Lower leg skin (tissue), 4 donors: ENCODE measurements around the gene ZNF441. TPM values are rescaled to one million over a fixed set of nuclear protein-coding genes. Genes with fewer than 3 reads are reported as not detected.
A peak's percentile ranks its signal among the peaks of the same experiment; 100 is the strongest.

ENCODE experiments used
- DNase-seq, 2 donors: peaks; one replicate each; pipeline ENCODE4 v3.0.0-alpha.2; 2019; ENCODE audit warnings: low spot score in 2 of 2
- H3K4me3 ChIP-seq: fragments of 200-600 bp; sonication (generic); 2 replicates; pipeline ENCODE4 v1.5.1; 2017; ENCODE audit warnings: mild to moderate bottlenecking, low read depth; ENCODE audit not compliant: poor library complexity, severe bottlenecking
- CTCF ChIP-seq, 3 donors: fragments of 450-650 bp; IDR thresholded peaks; one replicate each; pipeline ENCODE4 v1.5.1; 2016; ENCODE audit warnings: antibody characterized with exemption in 3 of 3, mild to moderate bottlenecking in 3 of 3, moderate library complexity in 2 of 3
- POLR2A ChIP-seq, 2 donors: fragments of 450-650 bp; IDR thresholded peaks; one replicate each; pipeline ENCODE4 v1.6.1; 2016 to 2017; ENCODE audit warnings: antibody characterized with exemption in 2 of 2, mild to moderate bottlenecking in 1 of 2, moderate library complexity in 1 of 2
- WGBS, 2 donors: methylation state at CpG; one replicate each; pipeline ENCODE4 v1.1.5; 2018; 5-methylcytosine and 5-hydroxymethylcytosine counted together
- intact Hi-C: fragments of 100-400 bp; cut with DNase I; formaldehyde crosslinking; loops from one replicate; pipeline ENCODE4 v1.15.0; 2023; ENCODE audit warnings: low total_unique reads
- total RNA-seq, 4 donors: library from RNA; depleted of rRNA; stranded (reverse); fragments of >200 nt; gene quantifications; one replicate each; pipeline ENCODE4 v1.1.0, GENCODE V29; 2016

The ZNF441 gene
- 1 to 10 TPM; 3.5 to 6.4 (median 6.0) TPM for total RNA-seq

DNA sequence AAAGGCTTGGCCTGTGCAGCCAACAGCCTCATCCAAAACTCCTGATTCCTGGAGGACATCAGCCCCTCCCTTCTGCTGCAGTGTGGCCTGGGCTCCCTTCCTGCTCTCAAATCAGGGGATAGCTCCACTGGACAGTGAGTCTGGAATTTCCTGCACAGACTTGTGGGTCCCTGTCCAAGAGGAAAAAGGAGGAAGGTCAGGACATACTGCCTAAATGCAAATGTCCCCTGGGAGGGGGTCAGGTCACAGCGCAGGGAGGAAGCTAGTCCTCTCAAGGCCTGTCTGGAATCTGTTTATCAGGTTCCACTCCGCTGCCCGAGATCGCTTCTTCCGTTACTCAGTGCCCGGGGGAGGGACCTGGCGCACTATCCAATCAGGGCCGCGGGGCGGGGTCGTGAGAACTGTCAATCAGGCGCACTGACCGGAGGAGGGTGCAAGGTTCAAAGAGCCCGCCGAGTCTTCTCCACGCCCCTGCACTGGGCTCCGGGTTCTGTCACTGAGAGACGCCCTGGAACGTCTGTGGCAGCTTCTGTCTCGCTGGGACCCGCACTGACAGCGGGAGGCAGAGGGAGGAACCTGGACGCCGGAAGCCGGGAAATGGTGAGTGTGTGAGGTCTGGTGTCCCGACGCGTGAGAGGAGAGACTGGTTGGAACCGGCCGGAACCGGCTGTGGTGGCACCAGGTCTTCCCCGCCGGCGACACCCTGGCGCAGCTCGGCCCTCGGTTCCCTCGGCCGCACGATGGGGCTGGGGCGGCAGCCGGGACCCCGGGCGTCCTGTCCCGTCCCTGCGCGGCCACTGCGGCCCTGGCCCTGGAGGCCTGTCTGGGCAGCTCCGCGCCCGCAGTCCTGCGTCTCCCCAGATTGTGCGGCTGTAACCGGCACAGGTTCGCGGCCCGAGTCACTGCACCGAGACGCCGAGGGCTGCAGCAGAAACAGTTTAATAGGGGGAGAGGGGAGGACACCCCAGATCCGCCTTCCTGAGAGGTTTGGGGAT lies at the start of gene ZNF441:
Gene ZNF441, plus strand, starts transcription at position 404 of the 995 bp plus-strand sequence. Its CDS starts 194 bp downstream, at position 598.
- WGBS, 2 donors, result 0 to 1% methylated on average over 51 to 52 of the region's 61 CpGs
- DNase-seq, result peak; percentile 98 to 100

GRCh38 chr19:11721681-11722080 lies 45.1 kb upstream of the ZNF441 start:
- DNase-seq, result no peak
- intact Hi-C loops, result no loop called here
- 85 to 89% methylated on average over 5 of the region's 5 CpGs for WGBS, 2 donors
- TF ChIP-seq POLR2A (IDR thresholded peaks at IDR 0.05) (no peak), CTCF (IDR thresholded peaks at IDR 0.05) (no peak)
- no peak overlapping the region for H3K4me3 ChIP-seq

More for the DNA sequence above, at the start of gene ZNF441:
- TF ChIP-seq POLR2A (IDR thresholded peaks at IDR 0.05) (no peak), CTCF (IDR thresholded peaks at IDR 0.05) (no peak)
- H3K4me3 ChIP-seq, result peak within 1 kb of the TSS; percentile 68
- intact Hi-C loops, result no loop called here

- no peak overlapping the region for H3K4me3 ChIP-seq
- 96 to 97% methylated on average over 10 of the region's 10 CpGs for WGBS, 2 donors
- TF ChIP-seq POLR2A (IDR thresholded peaks at IDR 0.05) (no peak), CTCF (IDR thresholded peaks at IDR 0.05) (no peak)
- no peak for DNase-seq
- intact Hi-C loops, result no loop called here
These were observed 44.4 kb upstream of the ZNF441 start for GRCh38 chr19:11722414-11722813.

DNA sequence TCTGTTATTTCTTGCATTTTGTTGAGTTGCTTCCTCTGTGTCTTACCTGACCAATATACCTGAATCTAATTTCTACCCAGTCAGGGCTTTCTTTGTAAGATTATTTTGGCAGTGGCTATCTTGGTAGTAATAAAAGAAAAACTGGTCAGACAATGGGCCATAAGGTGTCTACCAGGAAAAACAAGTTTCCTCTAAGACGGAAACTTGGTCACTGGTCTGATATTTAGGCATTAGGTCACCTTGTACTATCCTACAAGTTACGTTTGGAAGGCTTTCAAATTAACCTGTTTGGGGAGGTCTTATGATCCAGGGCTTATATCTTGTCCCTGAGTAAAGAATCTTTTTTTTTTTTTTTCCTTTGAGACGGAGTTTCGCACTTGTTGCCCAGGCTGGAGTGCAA lies 37.2 kb upstream of the ZNF441 start:
- 90 to 93% methylated on average over 4 of the region's 4 CpGs for WGBS, 2 donors
- TF ChIP-seq CTCF (IDR thresholded peaks at IDR 0.05), result no peak
- no peak for TF ChIP-seq POLR2A (IDR thresholded peaks at IDR 0.05)
- DNase-seq, result no peak
- intact Hi-C loops, result no loop called here
- no peak overlapping the region for H3K4me3 ChIP-seq

- DNase-seq, result peak in 1 of 2 donors; percentile 26
- intact Hi-C loops, result no loop called here
- no peak for TF ChIP-seq POLR2A (IDR thresholded peaks at IDR 0.05)
- no peak for TF ChIP-seq CTCF (IDR thresholded peaks at IDR 0.05)
- 48 to 67% methylated on average over 1 of the region's 1 CpG for WGBS, 2 donors
- no peak overlapping the region for H3K4me3 ChIP-seq
These were observed 31.4 kb upstream of the ZNF441 start for GRCh38 chr19:11735375-11735774.
